GM19025 (cell line): ENCODE results near the gene AFF2.

Experiments used
- ATAC-seq: cut with Tn5 transposase; IDR thresholded peaks from one replicate; pipeline ENCODE4 v1.9.1; 2021; ENCODE audit warnings: mild to moderate bottlenecking, low read depth, moderate library complexity; ENCODE audit not compliant: unreplicated experiment

Gene AFF2

DNA sequence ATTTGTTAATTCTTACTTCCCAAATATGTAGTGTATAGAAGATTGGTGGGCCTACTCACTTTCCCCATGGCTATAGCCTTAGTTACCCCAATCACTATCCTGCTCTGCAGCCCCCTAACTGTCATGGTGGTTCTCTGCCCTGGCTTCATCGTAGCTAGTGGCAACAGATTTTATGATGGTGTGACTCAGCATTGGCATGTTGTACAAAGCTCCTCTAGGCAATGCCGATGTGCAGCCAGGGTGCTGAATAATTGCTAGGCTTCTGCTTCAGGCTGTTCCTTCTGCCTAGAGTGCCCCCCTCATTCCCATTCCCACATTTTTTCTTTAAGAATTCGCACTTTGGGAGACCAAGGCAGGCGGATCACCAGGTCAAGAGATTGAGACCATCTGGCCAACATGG lies 35.2 kb downstream of the AFF2 start:
- ATAC-seq, result no peak

DNA sequence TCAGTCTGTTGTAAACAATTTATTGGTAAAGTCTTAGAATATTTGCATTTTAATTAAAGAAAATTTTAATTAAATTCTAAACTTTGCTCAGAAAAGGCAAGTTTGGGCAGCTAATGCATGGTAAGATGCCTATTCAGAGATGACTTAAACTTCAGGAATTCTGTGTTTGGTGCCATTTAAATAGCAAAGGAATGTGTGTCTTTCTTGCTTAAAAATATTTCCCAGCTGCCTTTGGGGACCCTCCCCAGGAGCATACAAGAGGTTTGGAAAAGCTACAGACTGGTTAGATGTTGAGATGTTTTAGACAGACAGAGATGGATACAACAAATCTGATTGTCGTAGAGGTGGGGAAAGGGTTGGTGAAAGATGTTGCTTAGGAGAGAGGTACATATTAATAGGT lies 36.5 kb downstream of the AFF2 start:
- ATAC-seq, result no peak

DNA sequence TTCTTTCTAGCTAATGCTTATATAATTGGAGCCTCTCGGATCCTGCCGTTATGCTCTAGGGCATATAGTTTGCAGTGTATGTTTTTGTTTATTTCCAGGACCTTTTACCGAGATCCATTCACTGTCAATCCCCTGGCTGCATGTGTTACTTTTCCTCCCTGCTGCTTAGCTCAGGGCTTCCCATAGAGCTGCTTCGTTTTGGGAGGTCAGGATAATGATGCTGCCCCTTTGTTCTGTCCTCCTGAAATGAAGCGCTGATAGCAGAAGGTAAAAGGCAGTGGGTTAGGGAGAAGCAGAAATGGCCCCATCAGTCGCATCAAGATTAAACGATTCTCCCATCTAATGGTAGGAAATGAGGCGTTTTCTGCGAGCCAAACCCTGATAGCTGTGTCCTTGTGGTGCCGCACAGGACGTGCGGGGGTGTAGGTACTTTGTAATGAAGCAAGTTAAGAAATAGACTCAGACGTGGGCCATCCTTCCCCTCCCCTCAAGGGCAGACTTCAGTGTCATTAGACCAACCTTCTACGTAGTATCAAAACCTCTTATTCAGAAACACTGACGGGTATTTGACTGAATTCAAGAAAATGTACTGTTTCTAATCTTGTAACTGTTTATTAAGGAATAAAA lies 37.3 kb downstream of the AFF2 start:
- ATAC-seq, result no peak

GRCh38 chrX:148538582-148538981 lies 38.2 kb downstream of the AFF2 start:
- no peak for ATAC-seq

DNA sequence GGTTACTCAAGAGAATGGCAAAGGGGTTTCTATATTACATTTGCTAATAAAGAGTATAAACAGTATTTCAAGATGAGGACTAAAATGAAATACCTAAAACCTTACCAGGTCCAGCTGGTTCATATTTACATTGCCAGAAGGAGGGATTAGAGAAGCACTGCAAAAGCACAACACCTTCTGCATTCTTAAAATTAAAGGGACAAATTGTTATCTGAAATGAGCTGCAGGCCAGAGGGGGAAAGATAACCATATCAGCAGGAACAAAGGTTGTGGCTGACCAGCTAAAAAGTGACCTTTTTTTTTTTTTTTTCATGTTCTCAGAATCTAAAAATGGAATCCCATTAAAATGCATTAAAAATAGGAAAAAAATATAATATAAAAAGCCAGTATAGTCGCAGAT lies 39.7 kb downstream of the AFF2 start:
- ATAC-seq, result no peak

GRCh38 chrX:148540671-148541583 lies 40.5 kb downstream of the AFF2 start:
- no peak for ATAC-seq

DNA sequence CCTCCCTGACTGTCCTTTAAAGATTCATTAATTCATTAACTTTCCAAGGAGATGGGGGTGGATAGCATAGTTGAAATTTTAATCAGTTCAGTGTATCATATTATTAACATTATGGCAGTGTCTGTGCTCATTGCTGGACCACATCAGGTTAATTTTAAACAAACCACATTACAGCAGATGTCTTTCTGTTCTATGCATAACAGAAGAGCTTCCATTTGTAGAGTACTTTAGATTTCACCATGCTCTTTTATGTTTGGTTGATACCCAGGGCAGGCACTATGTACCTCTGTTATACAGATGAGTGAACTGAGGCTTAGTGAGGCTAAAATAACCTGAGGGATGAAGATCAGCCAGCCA lies 41.1 kb downstream of the AFF2 start:
- ATAC-seq, result no peak

DNA sequence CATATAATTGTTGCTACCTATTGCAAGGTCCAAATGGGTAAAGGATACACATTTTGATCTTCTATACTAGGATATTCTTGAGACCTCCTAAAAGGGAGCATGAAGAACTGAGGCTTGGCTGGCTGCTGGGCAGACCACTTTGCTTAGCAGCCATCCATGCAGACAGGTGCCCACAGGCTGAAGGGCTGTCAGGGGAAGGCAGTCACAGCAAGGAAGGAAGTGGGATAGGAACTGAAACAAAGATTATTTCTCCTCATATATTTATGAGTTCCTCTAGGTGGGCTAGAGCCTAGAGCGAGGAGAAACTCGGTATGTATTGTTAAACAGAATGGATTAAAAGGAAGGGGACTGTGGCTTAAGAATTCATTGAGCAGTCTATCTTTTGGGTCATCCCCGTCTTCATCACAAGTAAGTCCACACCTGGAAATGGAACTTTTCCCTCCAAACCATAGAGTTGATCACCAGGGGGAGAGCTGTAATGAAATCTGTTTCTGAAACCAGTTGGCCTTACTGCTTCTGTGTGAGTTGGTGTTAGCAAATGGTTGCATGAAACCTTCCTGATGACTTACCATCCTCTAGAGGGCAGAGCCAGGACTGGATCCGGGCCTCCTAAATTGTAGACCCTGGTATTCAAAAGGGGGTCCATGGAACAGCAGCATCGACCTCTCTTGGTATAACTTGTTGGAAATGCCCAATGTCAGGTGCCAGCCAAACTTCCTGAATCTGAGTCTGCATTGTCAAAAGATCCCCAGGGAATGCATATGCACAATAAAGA lies 42.3 kb downstream of the AFF2 start:
- no peak for ATAC-seq

DNA sequence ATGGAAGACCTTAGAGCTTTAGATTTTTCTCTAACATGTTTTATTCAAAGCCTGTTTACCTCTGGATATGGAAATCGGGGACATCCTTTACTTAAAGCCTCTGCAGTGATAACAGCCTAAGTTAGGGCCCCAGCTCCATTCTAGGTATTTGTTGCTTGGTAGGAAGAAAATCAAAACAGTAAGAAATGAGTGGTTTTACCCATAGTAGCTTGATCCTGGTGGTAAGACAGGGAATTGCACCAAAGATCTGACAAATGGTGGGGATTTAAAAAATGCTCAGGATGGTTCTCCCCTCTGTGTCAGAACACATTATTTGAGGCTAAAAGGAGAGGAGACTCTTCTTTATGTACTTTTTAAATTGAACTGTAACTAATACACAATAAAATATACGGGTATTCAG lies 52.4 kb downstream of the AFF2 start:
- no peak for ATAC-seq

DNA sequence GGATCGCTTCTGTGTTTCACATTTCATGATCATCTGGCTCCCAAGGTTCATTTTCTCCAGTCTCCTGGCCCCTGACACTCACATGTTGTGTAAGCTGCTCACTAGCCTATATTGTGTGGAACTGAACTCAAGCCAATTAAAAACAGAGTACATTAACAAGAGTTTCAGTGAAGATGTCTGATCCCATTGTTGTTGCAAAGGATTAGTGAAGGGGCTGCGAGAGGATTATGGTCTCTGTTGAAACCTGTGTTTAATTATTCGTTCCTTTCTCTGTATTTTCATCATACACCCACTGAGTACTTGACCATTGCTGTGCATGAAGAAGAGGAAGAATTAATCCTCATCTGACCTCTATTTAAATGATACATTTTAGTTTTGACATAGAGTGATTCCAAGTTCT lies 54.7 kb downstream of the AFF2 start:
- no peak for ATAC-seq

DNA sequence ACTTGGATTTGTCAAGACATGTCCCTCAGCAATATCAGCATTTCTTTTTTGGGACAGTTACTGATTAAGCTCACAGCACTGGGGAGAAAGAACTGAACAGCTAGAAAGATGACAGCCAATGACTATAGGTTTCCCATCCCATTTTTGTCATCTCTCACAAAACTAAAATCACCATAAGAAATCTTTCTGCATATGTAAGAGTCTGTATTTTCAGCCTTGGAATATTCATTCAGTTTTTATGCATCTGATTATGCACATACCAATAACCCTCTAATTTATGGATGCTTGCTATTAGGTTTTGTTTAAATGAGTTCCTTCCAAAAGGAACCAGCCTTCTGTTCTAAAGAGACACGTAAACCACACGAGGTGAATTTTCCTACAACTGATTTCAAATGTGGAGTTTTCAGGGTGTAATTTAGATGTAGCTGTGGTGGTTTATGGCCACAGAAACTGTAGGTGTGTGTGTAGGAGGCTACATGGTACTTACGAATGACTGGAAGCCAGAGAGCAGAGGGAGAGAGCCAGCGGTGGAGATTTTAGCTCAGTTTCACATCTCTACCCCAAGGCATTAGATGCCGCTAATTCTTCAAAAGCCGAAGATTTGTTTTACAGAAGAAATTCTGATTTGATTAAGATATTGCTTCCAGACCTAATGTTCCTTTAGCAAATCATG lies 55.3 kb downstream of the AFF2 start:
- no peak for ATAC-seq

- ATAC-seq, result no peak
These were observed 56.1 kb downstream of the AFF2 start for GRCh38 chrX:148556498-148556897.

GRCh38 chrX:148562846-148563245 lies 62.4 kb downstream of the AFF2 start:
- ATAC-seq, result no peak

- ATAC-seq, result no peak
These were observed 66.8 kb downstream of the AFF2 start for GRCh38 chrX:148567229-148567628.

DNA sequence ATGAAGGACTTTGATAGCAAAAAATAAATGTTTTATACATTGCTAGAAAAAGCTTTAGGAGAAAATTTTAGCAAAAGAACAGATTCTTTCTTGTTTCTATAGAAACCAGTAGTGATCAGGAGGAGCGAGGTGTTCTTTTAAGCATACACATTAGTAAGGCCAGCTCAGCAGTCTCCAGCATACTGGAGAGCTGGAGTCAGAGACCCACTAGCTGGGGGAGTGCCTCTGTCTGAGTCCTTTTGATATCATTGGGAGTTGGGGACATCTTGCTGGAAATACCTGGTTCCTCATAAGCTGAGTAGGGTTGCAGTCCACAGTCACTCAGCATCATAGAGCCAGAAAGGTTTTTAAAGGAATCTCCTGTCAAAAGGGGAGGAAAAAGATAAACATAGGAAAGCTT lies 67.4 kb downstream of the AFF2 start:
- ATAC-seq, result no peak

DNA sequence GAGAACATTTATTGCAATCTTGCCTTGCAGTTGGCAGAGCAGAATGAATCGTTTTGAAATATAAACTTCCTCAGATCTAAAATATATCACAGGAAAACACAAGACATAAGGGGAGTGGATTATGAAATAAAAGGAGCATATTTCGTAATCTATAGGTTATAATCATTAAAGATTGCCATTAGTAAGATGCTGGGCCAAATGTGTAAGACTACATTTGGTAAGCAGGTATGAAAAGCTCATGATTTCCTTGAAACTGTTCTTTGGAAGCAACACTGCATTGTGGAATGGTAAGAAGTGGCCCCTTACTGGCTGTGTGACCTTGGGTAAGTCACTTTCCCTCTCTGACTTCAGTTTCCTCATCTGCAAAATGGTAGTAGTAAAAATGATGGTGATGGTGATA lies 68.3 kb downstream of the AFF2 start:
- ATAC-seq, result no peak

GRCh38 chrX:148572337-148572736 lies 71.9 kb downstream of the AFF2 start:
- ATAC-seq, result no peak

DNA sequence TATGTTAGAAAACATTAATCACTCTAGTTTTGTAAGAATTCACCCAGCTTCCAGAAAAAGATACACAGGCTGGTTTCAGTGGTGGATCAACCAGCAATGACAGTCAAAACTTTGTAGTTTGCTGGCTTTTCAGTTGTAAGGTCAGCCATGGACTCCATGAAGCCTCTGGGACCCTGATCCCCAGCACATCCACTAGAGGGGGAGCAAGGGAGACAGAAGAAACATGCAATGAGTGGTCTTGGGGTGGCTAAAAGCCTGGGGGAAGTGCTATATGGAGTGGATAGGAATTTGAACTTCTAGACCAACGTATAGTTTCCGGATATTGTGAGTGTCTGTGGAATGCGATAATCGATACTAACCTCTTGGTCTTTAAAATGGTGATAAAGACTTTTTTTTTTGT lies 72.7 kb downstream of the AFF2 start:
- no peak for ATAC-seq

DNA sequence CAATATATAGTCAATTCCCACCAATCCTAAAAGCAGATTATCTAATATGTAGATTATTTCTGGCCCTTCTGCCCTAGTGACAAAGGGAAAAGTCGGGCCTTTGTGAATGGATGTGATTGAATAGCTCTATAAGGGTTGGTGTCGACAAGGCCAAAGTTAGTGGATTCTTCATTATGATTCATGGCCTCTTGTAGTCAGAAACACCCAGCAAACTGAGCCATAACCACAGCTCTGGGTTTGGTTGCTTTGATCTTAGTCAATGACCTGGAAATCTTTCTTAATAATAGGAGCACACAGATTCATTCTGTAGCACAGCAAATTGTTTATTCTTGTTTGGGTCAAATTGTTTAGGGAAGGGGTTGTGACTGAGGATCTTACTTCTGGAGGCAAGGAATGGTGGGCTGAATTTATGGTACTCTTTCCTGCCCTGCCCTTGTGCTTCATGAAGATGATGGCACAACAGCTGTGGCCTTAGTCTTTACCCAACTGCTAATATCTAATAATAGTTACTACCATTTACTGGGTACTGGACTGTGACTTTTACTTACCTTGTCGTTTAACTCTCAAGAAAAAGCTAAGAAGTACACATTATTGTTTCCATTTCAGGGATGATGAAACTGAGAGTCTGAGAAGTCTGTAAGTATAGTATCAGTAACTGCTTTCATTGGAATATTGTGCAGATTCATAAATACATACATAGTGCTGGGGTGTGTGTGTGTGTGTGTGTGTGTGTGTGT lies 74.0 kb downstream of the AFF2 start:
- no peak for ATAC-seq

DNA sequence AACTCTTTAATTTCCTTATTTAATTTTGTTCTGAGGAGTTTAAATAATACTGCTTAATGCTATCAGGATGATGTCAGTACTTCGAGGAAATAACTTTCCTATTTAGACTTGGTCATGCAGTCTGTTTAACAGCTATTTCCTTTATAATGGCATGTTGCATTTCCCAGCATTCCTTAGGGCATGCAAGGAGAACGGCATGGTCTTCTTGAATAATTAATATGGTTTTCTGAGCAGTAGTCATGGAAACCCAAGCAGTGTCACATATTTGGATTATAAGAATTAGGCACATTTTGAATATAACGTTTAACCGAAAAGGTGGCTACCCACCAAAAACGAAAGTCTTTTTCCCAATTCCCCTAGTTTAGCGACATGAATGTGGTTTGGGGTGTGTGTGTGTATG lies 76.0 kb downstream of the AFF2 start:
- no peak for ATAC-seq
